HG02973 (cell line): ENCODE data around the gene TMEM8B.
A peak's percentile ranks its signal among the peaks of the same experiment; 100 is the strongest.

Experiments
- ATAC-seq: cut with Tn5 transposase; IDR thresholded peaks from one replicate; pipeline ENCODE4 v1.9.1; 2021; ENCODE audit warnings: moderate library complexity; ENCODE audit not compliant: unreplicated experiment

The TMEM8B gene

GRCh38 chr9:35836595-35836994, 7.6 kb downstream of the TMEM8B start:
- no peak for ATAC-seq

- no peak for ATAC-seq
Measured at GRCh38 chr9:35839926-35840325, 10.9 kb downstream of the TMEM8B start.

DNA sequence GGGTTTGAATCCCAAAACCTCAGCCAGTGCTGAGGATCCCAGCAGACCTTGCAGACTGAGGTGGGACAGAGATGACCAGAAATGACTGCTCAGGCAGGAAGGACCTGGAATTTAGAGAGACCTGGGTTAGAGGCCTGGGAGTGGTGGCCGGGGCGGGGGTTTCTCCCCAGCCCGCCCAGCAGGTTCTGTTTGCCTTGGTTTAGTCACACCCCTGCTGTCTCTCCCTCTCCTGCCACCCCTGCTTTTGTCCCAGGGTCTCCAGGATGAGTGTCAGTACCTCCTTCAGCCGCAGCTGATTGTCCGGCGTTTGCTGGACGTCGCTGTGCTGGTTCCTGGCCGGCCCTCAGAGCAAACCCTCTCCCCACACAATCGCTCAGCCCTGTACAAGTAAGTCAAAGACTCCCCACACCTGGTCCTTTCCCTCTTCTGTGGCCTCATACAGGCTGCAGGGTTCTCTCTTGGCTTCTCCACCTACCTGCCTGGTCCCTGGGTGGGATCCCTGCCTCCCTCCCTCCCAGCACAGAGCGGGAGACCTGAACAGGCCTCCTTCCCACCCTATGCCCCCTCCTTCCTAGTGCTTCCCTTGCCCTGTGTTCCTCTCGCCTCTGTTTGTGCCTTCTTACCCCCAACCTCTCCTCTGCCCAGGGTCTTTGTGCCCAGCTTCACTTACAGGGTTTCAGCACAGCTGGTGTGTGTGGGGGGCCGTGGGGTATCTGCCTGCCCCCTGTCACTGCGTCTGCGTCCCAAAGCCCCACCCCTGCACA, 12.0 kb downstream of the TMEM8B start:
- ATAC-seq = no peak

DNA sequence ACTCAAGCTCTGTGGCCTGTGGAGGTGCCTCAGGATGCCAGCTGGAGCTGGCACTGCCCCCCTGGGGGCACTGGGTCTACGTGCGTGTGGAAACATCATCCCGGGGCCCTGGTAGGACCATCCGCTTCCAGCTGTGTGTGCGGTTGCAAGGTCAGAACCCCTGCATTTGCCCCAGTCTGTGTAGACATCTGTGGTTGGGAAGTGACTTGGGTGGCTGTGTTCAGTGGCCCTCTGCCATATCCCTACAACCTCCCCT, 12.5 kb downstream of the TMEM8B start:
- ATAC-seq = no peak

DNA sequence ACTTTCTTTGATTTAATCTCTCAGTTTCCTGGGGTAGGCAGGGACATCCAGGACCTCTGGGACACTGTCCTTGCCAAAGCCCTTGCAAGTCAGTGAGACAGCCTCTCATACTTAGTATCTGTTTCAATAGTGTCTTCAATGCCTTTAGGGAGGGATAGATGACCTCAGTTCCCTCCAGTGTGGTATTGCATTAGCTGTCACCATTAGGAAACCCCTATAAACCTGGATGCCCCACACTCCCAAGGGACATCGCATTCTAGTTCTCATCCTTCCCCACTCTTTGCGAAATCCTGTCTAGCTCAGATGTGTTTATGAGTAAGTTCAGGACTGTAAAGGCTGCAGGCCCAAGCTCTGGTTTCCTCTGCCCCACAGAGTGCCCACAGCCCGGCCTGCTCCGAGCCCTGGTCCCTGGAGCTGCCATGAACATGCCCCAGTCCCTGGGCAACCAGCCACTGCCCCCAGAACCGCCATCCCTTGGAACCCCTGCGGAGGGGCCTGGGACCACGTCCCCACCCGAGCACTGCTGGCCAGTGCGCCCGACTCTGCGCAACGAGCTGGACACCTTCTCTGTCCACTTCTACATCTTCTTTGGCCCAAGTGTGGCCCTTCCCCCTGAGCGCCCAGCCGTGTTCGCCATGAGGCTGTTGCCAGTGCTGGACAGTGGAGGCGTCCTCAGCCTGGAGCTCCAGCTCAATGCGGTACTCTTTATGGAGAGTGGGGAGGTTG, 13.2 kb downstream of the TMEM8B start:
- no peak for ATAC-seq

DNA sequence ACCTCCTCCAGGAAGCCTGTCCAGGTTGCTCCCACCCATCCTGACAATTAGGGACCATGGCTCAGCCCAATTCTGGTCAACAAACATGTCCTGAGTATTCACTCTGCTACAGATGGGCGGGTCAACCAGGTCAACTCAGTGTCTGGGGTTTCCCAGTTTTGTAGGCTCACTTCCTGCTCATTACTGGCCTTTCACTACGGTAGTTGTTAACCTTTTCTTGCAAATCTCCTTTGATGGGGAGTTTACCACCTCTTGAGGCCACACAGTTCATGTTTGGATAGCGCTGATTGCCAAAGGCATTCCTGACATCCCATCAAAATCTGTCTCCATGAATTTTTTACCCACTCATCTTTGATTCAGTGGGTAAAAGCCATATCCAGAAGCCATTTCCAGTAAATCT, 13.8 kb downstream of the TMEM8B start:
- ATAC-seq = peak; percentile 65

- ATAC-seq = no peak
Measured at GRCh38 chr9:35844628-35845270, 15.7 kb downstream of the TMEM8B start.

DNA sequence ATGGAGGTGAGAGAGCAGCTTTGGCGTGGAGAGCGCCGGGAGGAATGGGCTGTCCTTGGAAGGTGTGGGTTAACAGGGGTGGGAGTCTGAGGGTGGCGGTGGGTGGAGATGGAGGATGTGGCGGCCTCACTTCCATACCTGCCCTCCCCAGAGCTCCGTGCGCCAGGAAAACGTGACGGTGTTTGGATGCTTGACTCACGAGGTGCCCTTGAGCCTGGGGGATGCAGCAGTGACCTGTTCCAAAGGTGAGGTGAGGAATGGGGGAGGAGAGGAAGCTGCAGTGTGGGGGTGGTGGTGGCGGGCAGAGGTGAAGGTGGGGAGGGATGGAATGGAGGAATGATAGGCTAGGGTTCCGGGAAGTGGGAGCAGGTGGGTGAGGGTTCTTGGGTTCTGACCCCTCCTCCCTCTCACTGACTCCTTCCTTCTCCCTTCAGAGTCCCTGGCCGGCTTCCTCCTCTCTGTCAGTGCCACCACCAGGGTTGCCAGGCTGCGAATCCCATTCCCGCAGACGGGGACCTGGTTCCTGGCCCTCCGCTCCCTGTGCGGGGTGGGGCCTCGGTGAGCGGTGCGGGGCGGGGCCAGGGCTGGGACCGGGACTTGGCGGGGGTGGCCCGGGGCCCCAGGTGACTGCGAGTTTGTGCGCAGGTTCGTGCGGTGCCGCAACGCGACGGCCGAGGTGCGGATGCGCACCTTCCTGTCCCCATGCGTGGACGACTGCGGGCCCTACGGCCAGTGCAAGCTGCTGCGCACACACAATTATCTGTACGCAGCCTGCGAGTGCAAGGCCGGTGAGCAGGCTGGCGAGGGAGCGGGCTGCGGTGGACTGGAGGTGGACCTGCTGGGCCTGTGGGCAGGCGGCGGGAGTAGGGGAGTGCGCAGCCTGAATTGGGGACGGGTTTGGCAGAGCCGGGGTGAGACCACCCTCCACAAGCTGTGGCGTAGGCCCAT, 17.1 kb downstream of the TMEM8B start:
- ATAC-seq = no peak

- peak; percentile 76 for ATAC-seq
Measured at GRCh38 chr9:35847792-35848572, 19.0 kb downstream of the TMEM8B start.

GRCh38 chr9:35852267-35852815, 23.3 kb downstream of the TMEM8B start:
- ATAC-seq = no peak

DNA sequence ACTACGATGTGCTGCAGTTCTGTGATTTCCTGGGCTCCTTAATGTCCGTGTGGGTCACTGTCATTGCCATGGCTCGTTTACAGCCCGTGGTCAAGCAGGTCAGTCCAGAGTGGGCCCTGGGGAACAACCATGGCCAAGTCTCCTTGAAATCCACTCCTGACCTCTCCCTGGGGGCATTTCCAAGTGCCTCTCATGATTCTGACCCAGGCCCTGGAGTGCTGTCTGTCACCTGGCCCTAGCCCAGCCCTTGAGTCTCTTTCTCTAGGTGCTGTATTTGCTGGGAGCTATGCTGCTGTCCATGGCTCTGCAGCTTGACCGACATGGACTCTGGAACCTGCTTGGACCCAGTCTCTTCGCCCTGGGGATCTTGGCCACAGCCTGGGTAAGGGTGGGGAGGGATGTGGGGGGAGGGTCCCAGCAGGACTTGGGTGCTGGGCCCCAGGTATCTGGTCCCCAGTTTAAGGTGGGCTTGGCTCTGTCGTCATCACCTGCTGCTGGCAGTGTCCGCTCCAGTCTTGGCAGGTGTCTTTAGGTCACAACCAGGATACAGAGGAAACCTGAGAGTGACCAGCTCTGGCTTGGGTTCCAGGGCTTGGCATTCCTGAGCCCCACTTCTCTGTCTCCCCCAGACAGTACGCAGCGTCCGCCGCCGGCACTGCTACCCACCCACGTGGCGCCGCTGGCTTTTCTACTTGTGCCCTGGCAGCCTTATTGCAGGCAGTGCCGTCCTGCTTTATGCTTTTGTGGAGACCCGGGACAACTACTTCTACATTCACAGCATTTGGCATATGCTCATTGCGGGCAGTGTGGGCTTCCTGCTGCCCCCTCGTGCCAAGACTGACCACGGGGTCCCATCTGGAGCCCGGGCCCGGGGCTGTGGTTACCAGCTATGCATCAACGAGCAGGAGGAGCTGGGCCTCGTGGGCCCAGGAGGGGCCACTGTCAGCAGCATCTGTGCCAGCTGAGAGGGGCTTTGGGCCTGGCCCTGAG, 24.1 kb downstream of the TMEM8B start:
- no peak for ATAC-seq

GRCh38 chr9:35854091-35854762, 25.2 kb downstream of the TMEM8B start:
- no peak for ATAC-seq

DNA sequence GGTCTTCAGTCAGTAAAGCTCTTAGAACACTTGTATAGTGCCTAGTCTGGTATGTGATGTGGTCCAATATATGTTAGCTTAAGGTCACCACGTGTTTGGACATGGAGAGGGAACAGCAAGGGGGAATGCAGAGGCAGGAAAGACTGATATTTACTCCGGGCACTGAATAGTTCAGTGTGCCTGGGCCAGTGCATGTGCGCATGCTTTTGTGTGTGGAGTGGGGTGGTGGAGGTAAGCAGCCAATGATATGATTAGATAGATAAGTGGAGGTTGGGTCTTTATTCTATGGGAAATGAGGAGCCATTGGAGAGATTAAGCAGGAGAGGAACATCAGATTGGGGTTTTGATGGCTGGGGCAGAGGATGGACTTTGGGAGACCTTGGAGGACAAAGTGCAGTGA, 27.2 kb downstream of the TMEM8B start:
- no peak for ATAC-seq

DNA sequence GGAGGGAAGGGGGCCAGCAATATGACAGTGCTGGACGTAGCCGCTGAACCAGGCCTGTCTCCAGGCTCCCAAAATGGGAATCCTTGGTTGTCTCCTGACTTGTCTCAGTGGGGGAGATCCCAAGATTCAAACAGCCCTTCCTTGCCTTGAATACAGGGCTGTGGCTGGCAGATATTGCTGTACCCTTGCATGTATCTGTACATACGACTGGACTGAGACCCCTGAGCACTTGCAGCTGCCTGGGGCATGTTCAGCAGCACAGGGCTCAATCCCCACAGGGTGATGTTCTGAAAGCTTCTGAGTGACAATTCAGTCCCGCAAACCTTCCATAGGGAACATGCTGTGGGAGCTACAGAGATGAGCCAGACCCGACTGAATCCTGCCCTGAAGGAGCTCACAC, 27.9 kb downstream of the TMEM8B start:
- ATAC-seq = no peak

- no peak for ATAC-seq
Measured at GRCh38 chr9:35858458-35858857, 29.4 kb downstream of the TMEM8B start.

DNA sequence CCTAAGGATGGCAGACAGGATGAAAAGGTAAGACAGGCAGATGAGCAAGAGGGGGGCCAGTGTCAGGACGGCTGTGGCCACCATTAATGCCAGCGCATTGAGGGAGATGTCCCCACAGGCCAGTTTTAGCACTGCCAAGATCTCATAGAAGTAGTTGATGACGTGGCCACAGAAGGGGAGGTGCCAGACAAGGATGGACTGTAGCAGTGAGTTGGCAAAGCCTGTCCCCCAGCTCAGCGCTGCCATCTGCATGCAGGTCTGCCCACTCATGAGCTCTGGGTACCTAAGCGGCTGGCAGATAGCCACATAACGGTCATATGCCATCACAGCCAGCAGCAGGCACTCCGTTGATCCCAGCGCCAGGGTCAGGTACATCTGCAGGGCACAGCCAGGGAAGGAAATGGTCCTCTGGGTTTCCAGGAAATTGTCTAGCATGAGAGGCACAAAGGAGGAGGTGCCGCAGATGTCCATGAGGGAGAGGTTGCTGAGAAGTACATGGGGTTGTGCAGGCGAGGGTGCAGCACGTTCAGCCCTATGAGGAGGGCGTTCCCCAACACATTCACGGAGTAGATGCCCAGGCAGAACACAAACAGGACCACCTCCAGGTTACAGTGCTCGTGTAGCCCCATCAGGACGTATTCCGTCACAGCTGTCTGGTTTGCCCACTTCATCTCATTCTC, 30.4 kb downstream of the TMEM8B start:
- no peak for ATAC-seq

- no peak for ATAC-seq
Measured at GRCh38 chr9:35859990-35860339, 30.9 kb downstream of the TMEM8B start.
